ENCODE data around the gene MMRN2. TPM values are rescaled to one million over a fixed set of nuclear protein-coding genes. Genes with fewer than 3 reads are reported as not detected.
A peak's percentile ranks its signal among the peaks of the same experiment; 100 is the strongest.

Gene MMRN2
- total RNA-seq, 1 donor from 2014 or later, result 3.9 TPM

DNA sequence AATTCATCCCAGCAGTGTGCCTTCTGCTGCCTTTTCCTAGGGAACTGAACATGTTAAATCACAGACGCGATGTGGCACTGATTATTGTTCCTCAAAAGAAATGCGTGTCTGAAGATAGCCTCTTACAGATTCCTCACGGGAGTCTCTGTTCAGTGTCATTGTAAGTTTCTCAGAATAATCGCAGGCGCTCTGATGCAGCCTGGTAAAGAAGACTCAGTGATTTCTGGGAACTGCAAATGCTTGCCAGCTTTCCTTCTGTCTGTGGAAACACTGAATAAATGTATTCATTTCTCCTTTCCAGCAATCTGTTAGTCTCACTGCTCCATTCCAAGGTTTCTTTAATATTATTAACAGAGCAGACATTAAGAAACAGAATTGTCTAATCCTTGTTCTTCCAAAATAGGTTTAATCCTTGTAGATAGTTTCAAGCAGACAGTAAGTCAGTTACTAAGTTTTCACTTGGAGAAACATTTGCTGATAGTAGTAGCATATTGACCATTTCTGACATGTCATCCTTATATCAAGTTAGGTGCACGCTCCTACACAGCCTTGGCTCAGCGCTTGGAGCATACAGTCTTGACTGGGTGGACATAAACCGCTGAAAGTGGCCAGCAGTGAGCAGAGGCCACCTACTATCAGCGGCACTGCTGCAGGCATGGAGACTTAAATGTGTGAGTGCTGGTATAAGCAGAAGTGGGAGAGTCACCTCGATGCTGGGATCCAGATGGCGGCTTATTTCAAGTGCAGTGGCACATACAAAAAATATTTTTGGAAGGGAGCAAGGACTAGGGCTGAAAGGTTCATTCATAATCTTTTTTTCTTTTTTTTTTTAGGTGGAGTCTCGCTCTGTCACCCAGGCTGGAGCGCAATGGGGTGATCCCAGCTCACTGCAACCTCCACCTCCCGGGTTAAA, 27.7 kb downstream of the MMRN2 start:
- TF ChIP-seq, protein P1, sequence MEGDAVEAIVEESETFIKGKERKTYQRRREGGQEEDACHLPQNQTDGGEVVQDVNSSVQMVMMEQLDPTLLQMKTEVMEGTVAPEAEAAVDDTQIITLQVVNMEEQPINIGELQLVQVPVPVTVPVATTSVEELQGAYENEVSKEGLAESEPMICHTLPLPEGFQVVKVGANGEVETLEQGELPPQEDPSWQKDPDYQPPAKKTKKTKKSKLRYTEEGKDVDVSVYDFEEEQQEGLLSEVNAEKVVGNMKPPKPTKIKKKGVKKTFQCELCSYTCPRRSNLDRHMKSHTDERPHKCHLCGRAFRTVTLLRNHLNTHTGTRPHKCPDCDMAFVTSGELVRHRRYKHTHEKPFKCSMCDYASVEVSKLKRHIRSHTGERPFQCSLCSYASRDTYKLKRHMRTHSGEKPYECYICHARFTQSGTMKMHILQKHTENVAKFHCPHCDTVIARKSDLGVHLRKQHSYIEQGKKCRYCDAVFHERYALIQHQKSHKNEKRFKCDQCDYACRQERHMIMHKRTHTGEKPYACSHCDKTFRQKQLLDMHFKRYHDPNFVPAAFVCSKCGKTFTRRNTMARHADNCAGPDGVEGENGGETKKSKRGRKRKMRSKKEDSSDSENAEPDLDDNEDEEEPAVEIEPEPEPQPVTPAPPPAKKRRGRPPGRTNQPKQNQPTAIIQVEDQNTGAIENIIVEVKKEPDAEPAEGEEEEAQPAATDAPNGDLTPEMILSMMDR (IDR thresholded peaks at IDR 0.05; ENCODE audit: insufficient read depth, low read length, severe bottlenecking), result no peak
- no peaks in the 10 kb centered on the region for H3K27me3 ChIP-seq (ENCODE audit: control insufficient read depth, insufficient read depth, low read length)
- no peaks in the 10 kb centered on the region for H3K36me3 ChIP-seq (ENCODE audit: control insufficient read depth, insufficient read depth, low read length)
- DNase-seq (ENCODE audit: low read depth) (no peak), FAIRE-seq (peak; percentile 93)
- H3K4me3 ChIP-seq (ENCODE audit: low read depth, low read length), result no peak overlapping the region

DNA sequence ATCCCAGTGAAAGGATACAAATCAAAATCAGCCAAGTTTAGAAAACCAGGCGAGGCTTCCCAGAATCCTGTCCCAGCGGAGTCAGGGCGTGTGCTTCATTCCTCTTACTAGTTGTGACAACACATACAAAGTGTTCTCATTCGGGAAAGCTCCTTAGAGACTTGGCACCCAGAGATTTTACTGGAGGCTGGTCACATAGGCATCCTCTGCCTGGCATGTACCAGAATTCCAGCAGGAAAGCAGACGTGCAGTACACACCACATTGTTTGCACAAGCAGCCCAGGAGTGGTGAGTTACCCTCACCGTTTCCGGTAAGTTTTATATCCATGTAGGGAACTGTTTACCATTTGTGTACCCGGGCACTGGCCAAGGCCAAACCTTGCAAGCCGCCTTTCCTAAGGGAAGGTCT, 34.9 kb downstream of the MMRN2 start:
- no peaks in the 10 kb centered on the region for H3K27me3 ChIP-seq (ENCODE audit: control insufficient read depth, insufficient read depth, low read length)
- TF ChIP-seq, protein P1 (IDR thresholded peaks at IDR 0.05; ENCODE audit: insufficient read depth, low read length, severe bottlenecking), result no peak
- H3K36me3 ChIP-seq (ENCODE audit: control insufficient read depth, insufficient read depth, low read length), result peaks cover 3% of the 10 kb centered on the region
- no peak for FAIRE-seq
- no peak overlapping the region for H3K4me3 ChIP-seq (ENCODE audit: low read depth, low read length)
- DNase-seq (ENCODE audit: low read depth), result peak; percentile 29

DNA sequence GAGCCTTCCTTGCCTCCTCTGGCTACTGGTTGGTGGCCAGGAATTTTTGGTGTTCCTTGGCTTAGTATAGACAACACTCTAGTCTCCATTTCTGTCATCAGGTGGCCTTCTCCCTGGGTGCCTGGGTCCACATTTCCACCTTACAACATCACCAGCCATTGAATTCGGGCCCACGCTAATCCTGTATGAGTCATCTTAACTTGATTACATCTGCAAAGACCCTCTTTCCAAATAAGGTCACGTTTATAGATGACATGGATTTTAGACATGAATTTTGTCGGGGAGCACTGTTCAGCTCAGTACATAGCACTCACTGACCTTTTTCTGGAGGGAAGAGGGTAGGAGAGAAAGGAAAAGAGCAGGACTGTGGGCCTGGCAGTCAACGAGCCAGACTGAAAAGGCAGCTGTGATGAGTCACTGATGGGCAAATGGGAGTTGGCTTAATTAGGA, 39.4 kb downstream of the MMRN2 start:
- no peak overlapping the region for H3K4me3 ChIP-seq (ENCODE audit: low read depth, low read length)
- no peaks in the 10 kb centered on the region for H3K27me3 ChIP-seq (ENCODE audit: control insufficient read depth, insufficient read depth, low read length)
- DNase-seq (ENCODE audit: low read depth) (peak; percentile 27), FAIRE-seq (no peak)
- TF ChIP-seq, protein P1 (IDR thresholded peaks at IDR 0.05; ENCODE audit: insufficient read depth, low read length, severe bottlenecking), result no peak
- peaks cover 3% of the 10 kb centered on the region for H3K36me3 ChIP-seq (ENCODE audit: control insufficient read depth, insufficient read depth, low read length)

DNA sequence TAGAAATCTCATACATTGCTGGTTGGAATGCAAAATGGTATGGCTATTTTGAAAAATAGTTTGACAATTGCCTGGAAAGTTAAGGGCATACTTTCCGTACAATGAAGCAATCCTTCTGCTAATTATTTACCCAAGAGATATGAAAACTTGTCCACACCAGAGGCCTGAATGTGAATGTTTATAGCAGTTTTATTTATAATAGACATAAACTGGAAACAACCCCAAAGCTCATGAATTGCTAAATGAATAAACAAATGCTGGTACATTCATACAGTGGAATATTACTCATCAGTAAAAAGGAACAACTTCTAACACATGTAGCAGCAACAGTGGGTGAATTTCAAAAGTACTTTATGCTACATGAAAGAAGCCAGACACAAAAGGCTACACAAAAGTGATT, 42.7 kb downstream of the MMRN2 start:
- Histone ChIP-seq H3K4me3 (ENCODE audit: low read depth, low read length) (no peak overlapping the region), H3K36me3 (ENCODE audit: control insufficient read depth, insufficient read depth, low read length) (no peaks in the 10 kb centered on the region), H3K27me3 (ENCODE audit: control insufficient read depth, insufficient read depth, low read length) (no peaks in the 10 kb centered on the region)
- FAIRE-seq (no peak), DNase-seq (ENCODE audit: low read depth) (no peak)
- TF ChIP-seq, protein P1 (IDR thresholded peaks at IDR 0.05; ENCODE audit: insufficient read depth, low read length, severe bottlenecking), result no peak

DNA sequence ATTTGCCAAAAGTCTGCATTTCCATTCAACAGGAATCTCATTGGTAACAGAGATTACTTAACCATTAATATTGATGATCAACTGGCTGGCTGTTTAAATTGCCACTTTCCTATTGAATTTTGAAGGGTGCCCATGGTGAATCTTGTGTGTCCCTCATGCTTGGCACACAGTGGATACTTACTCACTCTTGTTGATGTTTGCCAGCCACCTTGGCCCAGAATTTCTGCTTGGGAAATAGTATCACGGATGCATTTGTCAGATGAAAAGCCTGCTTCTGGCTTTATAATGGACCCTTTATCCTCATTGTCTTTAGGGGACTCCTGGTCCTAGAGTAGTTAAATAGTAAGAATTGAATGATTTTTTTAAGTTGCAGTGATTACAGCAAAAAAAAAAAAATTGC, 52.0 kb downstream of the MMRN2 start:
- peaks cover 7% of the 10 kb centered on the region for H3K36me3 ChIP-seq (ENCODE audit: control insufficient read depth, insufficient read depth, low read length)
- TF ChIP-seq, protein P1 (IDR thresholded peaks at IDR 0.05; ENCODE audit: insufficient read depth, low read length, severe bottlenecking), result no peak
- FAIRE-seq (no peak), DNase-seq (ENCODE audit: low read depth) (no peak)
- H3K4me3 ChIP-seq (ENCODE audit: low read depth, low read length), result no peak overlapping the region
- H3K27me3 ChIP-seq (ENCODE audit: control insufficient read depth, insufficient read depth, low read length), result no peaks in the 10 kb centered on the region

All from bronchial epithelial cell (primary cell).